GM19043 (cell line): ENCODE measurements around the gene ATXN10.

Experiments used
- ATAC-seq: cut with Tn5 transposase; IDR thresholded peaks from one replicate; pipeline ENCODE4 v1.9.1; 2021; ENCODE audit warnings: low read depth; ENCODE audit not compliant: unreplicated experiment

ATXN10 gene

GRCh38 chr22:45754822-45755221 lies 83.2 kb downstream of the ATXN10 start:
- no peak for ATAC-seq

DNA sequence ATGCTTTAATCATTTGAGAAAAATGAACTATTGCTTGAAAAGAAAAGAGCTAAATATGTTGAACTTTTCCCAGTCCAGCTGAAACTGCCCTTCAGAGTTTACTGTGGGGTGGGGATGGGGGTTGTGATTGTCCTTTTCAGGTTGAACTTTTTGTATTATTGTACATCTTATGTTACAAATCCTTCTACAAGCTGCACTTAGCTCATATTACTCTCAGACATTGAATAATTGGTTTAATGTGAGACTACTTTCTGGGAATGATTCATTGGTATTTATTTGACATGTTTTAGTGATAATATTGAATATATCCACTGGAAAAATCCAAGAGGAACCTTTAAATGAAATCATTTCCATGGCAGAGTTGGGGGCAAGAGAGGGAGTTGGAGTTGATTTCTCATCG lies 84.9 kb downstream of the ATXN10 start:
- no peak for ATAC-seq

GRCh38 chr22:45757068-45757467 lies 85.4 kb downstream of the ATXN10 start:
- no peak for ATAC-seq

GRCh38 chr22:45757936-45758335 lies 86.3 kb downstream of the ATXN10 start:
- ATAC-seq, result no peak

DNA sequence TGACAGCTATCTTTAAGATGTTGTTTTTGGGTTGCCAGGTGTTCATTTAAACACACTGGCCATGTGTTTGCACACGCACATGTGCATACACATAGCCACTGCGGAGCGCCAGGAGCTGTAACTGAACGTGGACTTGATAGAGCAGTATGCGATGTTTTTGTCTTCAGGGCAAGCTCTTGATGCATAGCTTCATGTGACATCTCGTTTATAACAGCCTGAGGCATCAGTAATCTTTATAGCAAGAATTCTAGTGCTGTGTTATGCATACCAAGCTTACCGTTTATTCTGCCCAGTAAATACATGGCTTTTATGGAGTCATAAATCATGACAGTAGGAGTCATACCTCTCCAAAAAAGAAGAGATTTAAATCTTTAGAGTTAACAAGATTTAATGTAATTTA lies 87.0 kb downstream of the ATXN10 start:
- no peak for ATAC-seq

GRCh38 chr22:45760682-45761081 lies 89.0 kb downstream of the ATXN10 start:
- no peak for ATAC-seq

- ATAC-seq, result no peak
These were observed 91.1 kb downstream of the ATXN10 start for GRCh38 chr22:45762545-45763235.

DNA sequence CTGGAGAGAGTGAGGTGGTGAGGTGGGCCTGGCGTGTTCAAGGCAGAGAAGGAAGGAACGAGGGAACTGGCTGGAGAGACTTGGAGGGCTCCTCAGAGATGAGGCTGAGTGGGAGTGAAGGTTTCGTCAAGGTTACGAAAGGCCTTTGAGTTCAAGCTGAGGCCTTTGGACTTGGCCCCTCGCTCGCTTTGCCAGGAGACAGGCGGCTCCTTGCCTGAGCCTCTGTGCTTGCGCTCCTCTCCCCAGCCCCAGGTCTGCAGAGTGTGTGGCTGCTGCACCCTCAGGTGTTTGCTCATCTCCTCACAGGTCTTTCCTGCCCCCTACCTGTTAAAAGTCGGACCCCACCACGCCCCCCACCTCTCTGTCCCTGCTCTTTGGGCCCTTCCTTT lies 91.6 kb downstream of the ATXN10 start:
- ATAC-seq, result no peak

DNA sequence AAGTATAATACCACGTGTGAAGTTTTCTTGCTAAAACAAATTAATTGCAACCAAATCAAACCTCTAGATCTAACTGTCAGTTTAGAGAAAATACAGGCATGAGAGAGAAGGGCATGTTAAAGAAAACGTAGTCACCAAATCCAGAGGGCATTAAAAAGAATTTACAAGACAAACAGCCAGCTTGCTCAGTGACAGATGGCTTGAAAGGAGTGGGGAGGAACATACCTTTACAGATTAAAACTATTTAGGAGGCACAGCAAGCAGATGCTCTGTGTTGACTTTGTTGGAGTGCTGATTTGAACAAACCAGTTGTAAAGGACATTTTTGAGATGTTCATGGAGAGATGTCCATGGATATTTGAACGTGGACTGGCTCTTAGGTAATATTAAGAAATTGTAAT lies 96.9 kb downstream of the ATXN10 start:
- ATAC-seq, result no peak

GRCh38 chr22:45769569-45770210 lies 98.1 kb downstream of the ATXN10 start:
- ATAC-seq, result no peak

DNA sequence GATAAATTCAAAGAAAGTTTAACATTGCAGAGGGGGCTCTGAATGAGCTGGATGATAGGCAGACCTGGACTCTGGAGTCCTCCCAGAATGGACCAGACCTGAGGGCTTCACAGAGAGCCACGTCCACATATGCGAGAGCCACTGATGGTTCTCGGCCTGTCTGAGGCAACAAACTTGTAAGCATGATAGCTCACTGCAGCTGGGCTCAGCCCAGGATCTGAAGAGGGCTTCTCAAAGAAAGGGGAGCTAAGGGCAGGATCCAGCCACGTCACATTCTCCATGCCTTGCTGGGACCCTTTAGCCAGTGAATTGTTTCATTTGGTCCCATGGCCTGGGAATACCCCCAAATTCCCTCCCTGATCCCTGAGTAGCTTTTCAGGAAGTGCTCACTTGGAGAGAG lies 98.9 kb downstream of the ATXN10 start:
- ATAC-seq, result no peak

GRCh38 chr22:45771057-45771456 lies 99.4 kb downstream of the ATXN10 start:
- ATAC-seq, result no peak

DNA sequence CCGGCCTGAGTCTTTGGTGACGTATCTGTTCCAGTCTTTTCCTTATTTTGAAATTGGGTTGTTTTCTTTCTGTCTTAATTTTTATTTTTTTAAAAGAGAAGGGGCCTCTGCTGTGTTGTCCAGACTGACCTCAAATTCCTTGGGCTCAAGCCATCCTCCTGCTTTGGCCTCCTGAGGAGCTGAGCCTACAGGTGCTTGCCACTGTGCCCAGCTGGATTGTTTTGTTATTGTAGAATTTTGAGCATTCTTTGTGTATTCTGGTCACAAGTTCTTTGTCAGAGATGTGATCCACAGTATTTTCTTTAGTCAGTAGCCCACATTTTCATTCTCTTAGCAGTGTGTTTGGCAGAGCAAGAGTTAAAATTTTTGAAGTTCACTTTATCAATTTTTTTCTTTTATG lies 100.1 kb downstream of the ATXN10 start:
- ATAC-seq, result no peak

- no peak for ATAC-seq
These were observed 101.1 kb downstream of the ATXN10 start for GRCh38 chr22:45772743-45773142.

GRCh38 chr22:45774001-45774670 lies 102.5 kb downstream of the ATXN10 start:
- no peak for ATAC-seq

- no peak for ATAC-seq
These were observed 103.4 kb downstream of the ATXN10 start for GRCh38 chr22:45775062-45775461.

- peak; percentile 51 for ATAC-seq
These were observed 104.1 kb downstream of the ATXN10 start for GRCh38 chr22:45775569-45776312.

GRCh38 chr22:45776313-45776585 lies 104.6 kb downstream of the ATXN10 start:
- ATAC-seq, result no peak

DNA sequence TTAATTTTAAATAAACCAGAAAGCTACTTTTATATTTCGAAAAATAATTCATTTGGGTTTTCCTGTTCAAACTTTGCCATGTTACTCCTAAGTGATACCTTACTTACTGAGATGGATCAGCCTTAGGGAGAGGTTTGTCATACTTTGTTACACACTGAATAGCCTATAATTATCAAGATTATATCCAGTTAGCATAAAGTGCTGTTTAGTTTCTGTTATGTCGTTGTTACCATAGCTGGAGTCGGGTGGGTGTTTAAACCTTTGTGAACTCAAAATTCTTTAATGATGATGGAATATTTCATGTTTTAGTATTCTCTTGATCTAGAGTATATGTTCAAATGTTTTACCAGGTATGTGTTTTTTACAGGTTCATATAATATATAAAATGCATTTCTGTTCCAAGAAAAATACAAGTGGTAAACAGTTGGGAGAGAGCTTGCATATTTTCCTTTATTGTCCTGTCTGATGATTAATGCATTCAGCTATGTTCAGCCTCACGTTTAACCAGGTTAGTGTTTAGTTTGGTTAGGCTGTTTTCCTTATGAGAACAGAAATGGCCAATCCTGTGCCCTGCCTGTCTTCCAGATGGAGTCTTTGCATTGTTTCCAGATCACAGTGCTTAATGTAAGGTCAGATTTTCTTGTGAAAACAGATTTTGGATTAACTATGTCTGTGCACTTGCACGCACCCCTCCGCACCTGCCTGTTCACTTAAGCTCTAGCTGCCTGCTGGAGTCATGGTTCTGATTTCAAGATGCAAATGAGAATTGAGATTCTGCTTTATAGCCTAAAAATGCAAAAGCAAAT lies 105.6 kb downstream of the ATXN10 start:
- ATAC-seq, result no peak

GRCh38 chr22:45777852-45778375 lies 106.3 kb downstream of the ATXN10 start:
- ATAC-seq, result no peak
